K562 (cell line): ENCODE measurements around the gene CLNK. TPM values are rescaled to one million over a fixed set of nuclear protein-coding genes. Genes with fewer than 3 reads are reported as not detected.

Experiments used
- CEBPZ ChIP-seq: fragments of 150-350 bp; IDR thresholded peaks from 2 replicates; pipeline ENCODE4 v1.6.1; 2014; ENCODE audit warnings: low read depth, mild to moderate bottlenecking, low read length, borderline replicate concordance
- CHCHD3 ChIP-seq: fragments of 250-450 bp; sonication (Bioruptor Pico); IDR thresholded peaks from 2 replicates; pipeline ENCODE4 v2.1.2; 2022; ENCODE audit warnings: mild to moderate bottlenecking
- CTCF ChIP-seq, 3 experiments: IDR thresholded peaks in 2 of 3; conservative IDR thresholded peaks in 1 of 3; 2 replicates each; pipeline ENCODE4 v1.5.1; 2011 to 2012; ENCODE audit warnings: low read length in 3 of 3, mild to moderate bottlenecking in 3 of 3, control low read depth in 2 of 3, improper control_type of control experiment in 1 of 3, inconsistent platforms in 1 of 3, low read depth in 1 of 3, mixed read lengths in 1 of 3, moderate library complexity in 1 of 3; ENCODE audit not compliant: insufficient read depth in 2 of 3
- DNMT1 ChIP-seq: fragments of 450-650 bp; IDR thresholded peaks from 2 replicates; pipeline ENCODE4 v1.6.1; 2016; ENCODE audit warnings: antibody characterized with exemption, mild to moderate bottlenecking
- EGR1 ChIP-seq: fragments of 450-650 bp; conservative IDR thresholded peaks from 2 replicates; pipeline ENCODE4 v1.6.1; 2017; ENCODE audit warnings: mild to moderate bottlenecking
- FIP1L1 ChIP-seq: fragments of 200-400 bp; formaldehyde crosslinking; IDR thresholded peaks from 2 replicates; pipeline ENCODE4 v1.6.1; 2018; ENCODE audit warnings: mild to moderate bottlenecking, low read depth, low read length; ENCODE audit not compliant: poor library complexity, severe bottlenecking
- HINFP ChIP-seq: fragments of 450-650 bp; conservative IDR thresholded peaks from 2 replicates; pipeline ENCODE4 v1.6.1; 2016; ENCODE audit warnings: missing genetic modification characterization, low read depth, mild to moderate bottlenecking, control low read depth, missing compliant biosample characterization
- NFYB ChIP-seq: IDR thresholded peaks from 2 replicates; pipeline ENCODE4 v1.6.1; 2011; ENCODE audit warnings: mild to moderate bottlenecking, moderate library complexity; ENCODE audit not compliant: insufficient read length; ENCODE audit errors: extremely low read depth
- NR0B1 ChIP-seq: fragments of 450-650 bp; IDR thresholded peaks from one replicate; pipeline ENCODE4 v1.6.1; 2018; ENCODE audit warnings: mild to moderate bottlenecking, moderate library complexity; ENCODE audit not compliant: partially characterized antibody
- PYGO2 ChIP-seq: fragments of 450-650 bp; IDR thresholded peaks from 2 replicates; pipeline ENCODE4 v1.6.1; 2016; ENCODE audit warnings: mild to moderate bottlenecking, missing genetic modification characterization, moderate library complexity, missing compliant biosample characterization
- RNF2 ChIP-seq: sonication (generic); IDR thresholded peaks from 2 replicates; pipeline ENCODE4 v1.6.1; 2016
- SFPQ ChIP-seq: fragments of 200-400 bp; formaldehyde crosslinking; IDR thresholded peaks from 2 replicates; pipeline ENCODE4 v1.6.1; 2017; ENCODE audit warnings: mild to moderate bottlenecking, low read depth, low read length, moderate library complexity
- SLC30A9 ChIP-seq: fragments of 250-450 bp; sonication (Bioruptor Pico); IDR thresholded peaks from 2 replicates; pipeline ENCODE4 v1.8.0; 2022; ENCODE audit warnings: mild to moderate bottlenecking, moderate library complexity
- ZNF280B ChIP-seq: fragments of 250-450 bp; sonication (Bioruptor Pico); IDR thresholded peaks from 2 replicates; pipeline ENCODE4 v1.5.1; 2021; ENCODE audit warnings: mild to moderate bottlenecking
- ZNF589 ChIP-seq: fragments of 200-800 bp; sonication (Bioruptor generic); IDR thresholded peaks from 2 replicates; pipeline ENCODE4 v1.6.1; 2016; ENCODE audit warnings: low read depth, missing genetic modification characterization, missing compliant biosample characterization
- polyA plus RNA-seq, 8 experiments: library from polyadenylated mRNA; depleted of rRNA in 4 of 8; stranded (reverse) in 5 of 8; unstranded in 3 of 8; fragments of >200 nt; fragmentation: Nextera tagmentation in 2 of 8; fragmentation: Illumina TruSeq in 1 of 8; extraction: Ambion mirVana in 2 of 8; extraction: Trizol in 1 of 8; gene quantifications; 2 replicates each; pipeline versions ENCODE4 v1.2.1 to v1.2.3, GENCODE V29; 2011 to 2014; ENCODE audit warnings: inconsistent platforms in 1 of 8, missing spikeins in 1 of 8
- total RNA-seq, 7 experiments: library from RNA; depleted of rRNA in 6 of 7; stranded (reverse); fragments of >200 nt in 6 of 7; fragmentation: Illumina TruSeq in 2 of 7; extraction: Trizol in 2 of 7; gene quantifications; 2 replicates each; pipeline versions ENCODE4 v1.2.1 to v1.2.3, GENCODE V29; 2011 to 2021; ENCODE audit warnings: low replicate concordance in 1 of 7

CLNK gene
- total and polyA plus RNA-seq, 9 of the 15 experiments (the other 6 are each of a cell fraction or from before 2014, with no cell fraction given) = not detected

GRCh38 chr4:10456595-10457254 lies 227.8 kb downstream of the CLNK start (continued):
- no peak for TF ChIP-seq CTCF (IDR thresholded peaks at IDR 0.05 in 2 of 3, conservative IDR thresholded peaks at IDR 0.05 in 1 of 3; ENCODE audit: insufficient read depth in 2 of 3, low read depth in 1 of 3, low read length in 3 of 3)
- TF ChIP-seq DNMT1 = no peak
- no peak for TF ChIP-seq EGR1
- no peak for TF ChIP-seq NR0B1
- no peak for TF ChIP-seq SLC30A9 (CRISPR knock-in tag)
- TF ChIP-seq RNF2 = no peak
- no peak for TF ChIP-seq FIP1L1
- TF ChIP-seq SFPQ = no peak
- no peak for TF ChIP-seq HINFP (tag)
- TF ChIP-seq ZNF589 (CRISPR knock-in tag) = peak; percentile 56; the same call in 1 of the 2 replicates
- TF ChIP-seq NFYB = no peak
- TF ChIP-seq CHCHD3 (CRISPR knock-in tag) = no peak
- no peak for TF ChIP-seq CEBPZ
- TF ChIP-seq PYGO2 (tag) = no peak
- TF ChIP-seq ZNF280B (CRISPR knock-in tag) = no peak
